ENCODE results near the gene GP1BA.

- no peak for TF ChIP-seq POLR2AphosphoS5 (IDR thresholded peaks at IDR 0.05)
- no peak for TF ChIP-seq POLR2A (IDR thresholded peaks at IDR 0.05)
- TF ChIP-seq CTCF (IDR thresholded peaks at IDR 0.05) = no peak
Observed at GRCh38 chr17:4982305-4982704, 50.2 kb downstream of the GP1BA start.

Measured in suprapubic skin (tissue), 4 donors.